Endothelial cell of umbilical vein (primary cell): Measurements from ENCODE around the gene TFDP1.

ENCODE experiments used
- POLR2A ChIP-seq: IDR thresholded peaks from 2 replicates; pipeline ENCODE4 v1.6.1; 2012; ENCODE audit warnings: low read depth, mild to moderate bottlenecking, control low read depth, low read length
- POLR2AphosphoS5 ChIP-seq: IDR thresholded peaks from 2 replicates; pipeline ENCODE4 v1.6.1; 2012; ENCODE audit warnings: low read depth, mild to moderate bottlenecking, control low read depth, low read length, moderate library complexity; ENCODE audit not compliant: insufficient read depth

DNA sequence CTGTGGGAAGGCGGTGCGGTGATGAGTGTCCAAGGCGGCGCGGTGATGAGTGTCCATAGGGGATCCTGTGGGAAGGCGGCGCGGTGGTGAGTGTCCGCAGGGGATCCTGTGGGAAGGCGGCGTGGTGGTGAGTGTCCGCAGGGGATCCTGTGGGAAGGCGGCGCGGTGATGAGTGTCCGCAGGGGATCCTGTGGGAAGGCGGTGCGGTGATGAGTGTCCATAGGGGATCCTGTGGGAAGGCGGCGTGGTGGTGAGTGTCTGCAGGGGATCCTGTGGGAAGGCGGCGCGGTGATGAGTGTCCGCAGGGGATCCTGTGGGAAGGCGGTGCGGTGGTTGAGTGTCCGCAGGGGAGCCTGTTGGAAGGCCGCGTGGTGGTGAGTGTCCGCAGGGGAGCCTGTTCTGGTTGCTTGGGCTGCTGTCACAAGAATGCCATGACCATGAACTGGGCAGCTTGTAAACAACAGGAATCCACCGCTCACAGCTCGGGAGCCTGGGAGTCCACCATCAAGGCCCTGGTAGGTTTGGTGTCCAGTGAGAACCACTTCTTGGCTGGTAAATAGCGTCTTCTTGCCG, 21.4 kb downstream of the TFDP1 start:
- TF ChIP-seq POLR2A (no peak), POLR2AphosphoS5 (no peak)
